Measurements from ENCODE around the gene TMEM53.

- TF ChIP-seq POLR2A (IDR thresholded peaks at IDR 0.05) (no peak), CTCF (IDR thresholded peaks at IDR 0.05) (no peak), POLR2AphosphoS5 (IDR thresholded peaks at IDR 0.05) (no peak)
These were observed 52.4 kb downstream of the TMEM53 start for GRCh38 chr1:44621841-44622286.

Measured in prostate gland (tissue), 2 donors.